Peyer's patch (tissue), 4 donors: ENCODE data around the gene CD44.

Source experiments
- POLR2A ChIP-seq, 2 donors: fragments of 450-650 bp; IDR thresholded peaks; one replicate each; pipeline ENCODE4 v1.5.1; 2017; ENCODE audit warnings: antibody characterized with exemption in 2 of 2, mild to moderate bottlenecking in 2 of 2, moderate library complexity in 2 of 2
- TF ChIP-seq, protein P1 (sequence below), 6 experiments: fragments of 450-650 bp in 4 of 6; fragments of 200-600 bp in 2 of 6; sonication (generic) in 1 of 6; IDR thresholded peaks; one replicate each; pipeline ENCODE4 v1.5.1; 2017 to 2019; ENCODE audit warnings: antibody characterized with exemption in 6 of 6, mild to moderate bottlenecking in 3 of 6, moderate library complexity in 1 of 6

DNA sequence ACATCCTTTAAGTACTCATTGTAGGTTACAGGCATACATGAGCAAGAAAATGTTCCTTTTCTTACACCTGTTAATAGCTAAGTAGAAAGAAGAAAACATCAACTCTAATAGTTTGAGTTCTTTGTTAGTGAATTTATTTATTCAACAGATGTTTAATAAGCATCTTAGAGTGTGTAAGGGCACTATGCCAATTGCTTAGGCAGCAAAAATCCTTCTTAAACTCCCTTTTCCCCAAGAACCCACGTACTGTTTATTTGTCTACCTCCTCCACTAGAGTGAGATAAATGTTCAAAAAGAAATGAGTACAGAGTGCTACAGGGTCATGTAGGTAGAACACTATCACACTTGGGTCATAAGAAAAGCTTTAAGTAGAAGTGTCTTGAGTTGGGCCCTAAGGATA is 131.4 kb downstream of the CD44 start:
- TF ChIP-seq, protein P1, sequence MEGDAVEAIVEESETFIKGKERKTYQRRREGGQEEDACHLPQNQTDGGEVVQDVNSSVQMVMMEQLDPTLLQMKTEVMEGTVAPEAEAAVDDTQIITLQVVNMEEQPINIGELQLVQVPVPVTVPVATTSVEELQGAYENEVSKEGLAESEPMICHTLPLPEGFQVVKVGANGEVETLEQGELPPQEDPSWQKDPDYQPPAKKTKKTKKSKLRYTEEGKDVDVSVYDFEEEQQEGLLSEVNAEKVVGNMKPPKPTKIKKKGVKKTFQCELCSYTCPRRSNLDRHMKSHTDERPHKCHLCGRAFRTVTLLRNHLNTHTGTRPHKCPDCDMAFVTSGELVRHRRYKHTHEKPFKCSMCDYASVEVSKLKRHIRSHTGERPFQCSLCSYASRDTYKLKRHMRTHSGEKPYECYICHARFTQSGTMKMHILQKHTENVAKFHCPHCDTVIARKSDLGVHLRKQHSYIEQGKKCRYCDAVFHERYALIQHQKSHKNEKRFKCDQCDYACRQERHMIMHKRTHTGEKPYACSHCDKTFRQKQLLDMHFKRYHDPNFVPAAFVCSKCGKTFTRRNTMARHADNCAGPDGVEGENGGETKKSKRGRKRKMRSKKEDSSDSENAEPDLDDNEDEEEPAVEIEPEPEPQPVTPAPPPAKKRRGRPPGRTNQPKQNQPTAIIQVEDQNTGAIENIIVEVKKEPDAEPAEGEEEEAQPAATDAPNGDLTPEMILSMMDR (IDR thresholded peaks at IDR 0.05), result no peak
- no peak for TF ChIP-seq POLR2A (IDR thresholded peaks at IDR 0.05)
